SK-N-DZ (cell line): Measurements from ENCODE around the gene NECTIN4.
"Not testable (repeated sequence)": the region's sequence is repeated elsewhere in the genome, so short reads cannot be mapped to it uniquely, and the experiment has no call there.

Experiments
- DNase-seq: peaks from one replicate; pipeline ENCODE4 v3.0.0-alpha.2; 2015; ENCODE audit warnings: low spot score
- small RNA-seq, 2 experiments: library from RNA; depleted of rRNA; stranded (forward); fragments of <200 nt; gene quantifications; one replicate each; pipeline ENCODE3, GENCODE V24; 2014

NECTIN4 gene

GRCh38 chr1:161029466-161029865, 59.9 kb downstream of the NECTIN4 start:
- DNase-seq: not testable (repeated sequence)

DNA sequence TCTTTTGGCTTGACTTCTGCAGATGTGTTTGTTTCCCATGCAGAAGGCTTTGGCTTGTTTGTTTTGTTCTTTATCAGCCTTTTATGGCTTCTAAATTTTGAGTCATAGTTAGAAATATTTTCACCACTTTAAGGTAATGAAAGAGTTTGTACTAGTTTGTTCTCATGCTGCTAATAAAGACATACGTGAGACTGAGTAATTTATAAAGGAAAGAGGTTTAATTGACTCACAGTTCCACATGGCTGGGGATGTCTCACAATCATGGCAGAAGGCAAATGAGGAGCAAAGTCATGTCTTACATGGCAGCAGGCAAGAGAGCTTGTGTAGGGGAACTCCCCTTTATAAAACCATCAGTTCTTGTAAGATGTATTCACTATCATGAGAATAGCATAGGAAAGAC, 62.4 kb downstream of the NECTIN4 start:
- not testable (repeated sequence) for DNase-seq

DNA sequence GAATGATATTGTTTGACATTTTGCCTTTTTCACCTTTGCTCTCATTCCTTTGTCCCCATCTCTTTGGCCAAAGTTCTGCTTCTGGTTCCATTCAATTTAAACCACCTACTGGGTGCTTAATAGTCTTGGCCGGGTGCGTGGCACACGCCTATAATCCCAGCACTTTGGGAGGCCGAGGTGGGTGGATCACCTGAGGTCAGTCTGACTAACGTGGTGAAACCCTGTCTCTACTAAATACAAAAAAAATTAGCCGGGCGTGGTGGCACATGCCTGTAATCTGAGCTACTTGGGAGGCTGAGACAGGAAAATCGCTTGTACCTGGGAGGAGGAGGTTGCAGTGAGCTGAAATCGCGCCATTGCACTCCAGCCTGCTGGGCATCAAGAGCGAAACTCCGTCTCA, 66.9 kb downstream of the NECTIN4 start:
- DNase-seq: not testable (repeated sequence)

DNA sequence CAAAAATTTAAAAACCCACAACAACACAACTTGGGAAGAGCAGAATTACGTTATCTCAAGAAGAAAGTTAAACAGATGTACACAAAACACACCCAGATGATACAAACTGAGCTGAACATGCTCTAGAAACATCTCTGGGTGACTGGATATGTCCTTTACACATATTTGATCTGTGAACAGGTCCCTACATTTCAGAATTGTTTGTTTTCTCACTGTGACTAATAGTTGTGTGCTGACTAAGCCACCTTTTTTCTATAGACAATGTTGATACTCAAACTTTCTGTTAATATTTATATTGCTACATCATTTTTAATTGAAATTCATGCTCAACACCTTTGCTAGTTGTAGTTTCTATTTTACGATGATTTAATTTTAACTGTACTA, 67.4 kb downstream of the NECTIN4 start:
- DNase-seq: no peak

DNA sequence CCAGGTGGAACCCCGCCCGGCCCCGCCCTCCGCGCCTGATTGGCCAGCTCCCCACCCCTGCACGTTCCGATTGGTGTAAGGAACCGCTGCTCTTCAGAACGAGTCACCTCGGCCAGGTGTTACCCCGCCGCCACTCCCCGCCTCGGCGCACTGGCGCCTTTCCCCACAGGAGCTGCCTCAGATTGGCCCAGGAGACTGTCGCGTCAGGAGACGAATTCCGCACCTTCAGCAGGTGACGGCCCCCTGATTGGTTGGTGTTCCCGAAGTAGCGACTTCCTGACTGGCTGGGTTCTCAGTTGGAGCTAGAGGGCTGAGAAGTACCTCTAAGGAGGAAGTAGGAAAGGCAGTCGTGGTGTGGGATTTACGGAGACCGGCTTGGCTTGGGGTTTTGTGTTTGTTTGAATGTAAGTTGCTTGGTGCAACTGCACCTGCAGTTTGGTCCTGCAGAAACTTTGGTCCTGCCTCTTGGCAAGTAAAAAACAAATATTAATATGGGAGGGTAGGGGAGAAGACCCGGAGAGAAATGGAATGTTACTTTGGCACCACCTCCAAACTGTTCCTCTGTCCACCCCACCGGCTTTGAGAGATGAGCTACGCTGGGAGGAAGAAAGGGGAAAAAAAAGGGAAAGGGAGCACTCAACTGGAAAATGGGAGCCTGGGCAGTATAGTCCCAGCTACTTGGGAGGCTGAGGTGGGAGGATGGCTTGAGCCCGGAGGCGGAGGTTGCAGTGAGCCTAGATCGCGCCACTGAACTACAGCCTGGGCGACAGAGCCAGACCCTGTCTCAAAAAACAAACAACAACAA, 68.0 kb downstream of the NECTIN4 start:
- DNase-seq: no peak

Small RNAs within 50 kb of the gene (small RNA-seq; reads per million reads assigned to genes)
- 0 reads per million in 2 experiments for gene AL591806.2
